ENCODE results near the gene TOM1L1. TPM values are rescaled to one million over a fixed set of nuclear protein-coding genes. Genes with fewer than 3 reads are reported as not detected.
A peak's percentile ranks its signal among the peaks of the same experiment; 100 is the strongest.

The TOM1L1 gene
- total and polyA plus RNA-seq, 11 donors = 6.1 to 19.7 (median 9.8) TPM

DNA sequence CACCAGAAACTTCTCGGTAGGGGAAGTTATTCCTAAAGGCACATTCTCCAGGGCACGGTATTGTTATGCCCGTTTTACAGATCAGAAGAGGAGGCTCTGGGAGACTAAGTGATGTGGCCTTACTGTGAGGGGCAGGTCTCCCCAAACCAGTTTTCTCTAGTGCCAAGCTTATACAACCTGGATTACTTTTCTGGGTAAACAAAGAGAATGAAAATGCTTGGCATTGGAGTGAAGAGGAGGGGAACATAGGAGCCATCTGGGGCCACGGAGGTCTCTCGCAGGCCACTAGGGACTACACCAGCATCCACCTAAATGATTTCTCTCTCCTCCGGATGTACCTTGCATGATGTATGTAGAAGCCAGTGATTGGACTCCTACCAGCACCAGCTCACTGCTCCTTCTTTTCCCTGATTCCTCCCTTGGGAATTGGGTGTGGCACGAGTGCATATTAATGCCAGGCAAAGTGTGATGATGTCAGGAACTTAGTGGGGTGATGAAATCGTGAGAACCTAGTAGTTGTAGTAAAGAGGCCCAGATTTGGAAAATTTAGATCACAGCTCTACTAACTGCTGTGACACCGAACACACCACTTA lies 674 bp downstream of the TOM1L1 start:
- intact Hi-C loops (cut with DNase I) = loop anchor here in 1 of 10 donors (10.0 kb wide), 1 partner anchor 63 kb away; the partner anchor contains the start of genes COX11 and STXBP4
- ATAC-seq = peak in 1 of 4 donors; percentile 10

DNA sequence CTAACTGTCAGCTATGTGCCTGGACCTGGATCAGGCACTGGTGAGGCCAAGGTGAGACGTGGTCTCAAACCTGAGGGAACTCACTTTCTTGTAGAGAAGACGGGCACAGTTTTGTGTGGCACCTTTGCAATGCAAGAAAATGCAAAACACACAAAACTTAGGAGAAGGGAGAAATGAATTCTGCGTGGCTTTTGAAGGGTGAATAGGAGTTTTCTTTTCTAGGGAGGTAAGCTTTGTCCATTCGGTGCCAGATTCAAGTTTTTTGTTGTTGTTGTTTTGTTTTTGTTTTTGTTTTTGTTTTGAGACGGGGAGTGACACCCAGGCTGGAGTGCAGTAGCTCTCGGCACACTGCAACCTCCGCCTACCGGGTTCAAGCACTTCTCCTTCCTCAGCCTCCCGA lies 1.4 kb downstream of the TOM1L1 start:
- WGBS, 4 donors = 86 to 95% (median 90%) methylated on average over 9 of the region's 9 CpGs
- H3K27ac ChIP-seq = no peak overlapping the region
- no peaks in the 10 kb centered on the region for H3K36me3 ChIP-seq
- intact Hi-C loops (cut with DNase I) = loop anchor here in 1 of 10 donors (10.0 kb wide), 1 partner anchor 63 kb away; the partner anchor contains the start of genes COX11 and STXBP4
- peaks cover 0 to 20% (median 0%) of the 10 kb centered on the region in 9 donors for H3K27me3 ChIP-seq
- TF ChIP-seq POLR2A (IDR thresholded peaks at IDR 0.05) = no peak
- DNase-seq (no peak), ATAC-seq (no peak)
- peaks cover 0 to 19% (median 7%) of the 10 kb centered on the region in 12 donors for H3K4me1 ChIP-seq
- H3K9me3 ChIP-seq = no peaks in the 10 kb centered on the region
- H3K4me3 ChIP-seq = no peak overlapping the region

More for the DNA sequence above, 674 bp downstream of the TOM1L1 start:
- peaks cover 0 to 20% (median 0%) of the 10 kb centered on the region in 9 donors for H3K27me3 ChIP-seq
- no peaks in the 10 kb centered on the region for H3K9me3 ChIP-seq
- H3K4me3 ChIP-seq = peak overlapping the region in 11 of 12 donors; percentile 48 to 72 (median 60)
- H3K27ac ChIP-seq = peak overlapping the region in 4 of 12 donors; percentile 18 to 55 (median 40)
- 52 to 56% (median 55%) methylated on average over 9 of the region's 9 CpGs for WGBS, 4 donors
- no peak for DNase-seq
- TF ChIP-seq, protein P1, sequence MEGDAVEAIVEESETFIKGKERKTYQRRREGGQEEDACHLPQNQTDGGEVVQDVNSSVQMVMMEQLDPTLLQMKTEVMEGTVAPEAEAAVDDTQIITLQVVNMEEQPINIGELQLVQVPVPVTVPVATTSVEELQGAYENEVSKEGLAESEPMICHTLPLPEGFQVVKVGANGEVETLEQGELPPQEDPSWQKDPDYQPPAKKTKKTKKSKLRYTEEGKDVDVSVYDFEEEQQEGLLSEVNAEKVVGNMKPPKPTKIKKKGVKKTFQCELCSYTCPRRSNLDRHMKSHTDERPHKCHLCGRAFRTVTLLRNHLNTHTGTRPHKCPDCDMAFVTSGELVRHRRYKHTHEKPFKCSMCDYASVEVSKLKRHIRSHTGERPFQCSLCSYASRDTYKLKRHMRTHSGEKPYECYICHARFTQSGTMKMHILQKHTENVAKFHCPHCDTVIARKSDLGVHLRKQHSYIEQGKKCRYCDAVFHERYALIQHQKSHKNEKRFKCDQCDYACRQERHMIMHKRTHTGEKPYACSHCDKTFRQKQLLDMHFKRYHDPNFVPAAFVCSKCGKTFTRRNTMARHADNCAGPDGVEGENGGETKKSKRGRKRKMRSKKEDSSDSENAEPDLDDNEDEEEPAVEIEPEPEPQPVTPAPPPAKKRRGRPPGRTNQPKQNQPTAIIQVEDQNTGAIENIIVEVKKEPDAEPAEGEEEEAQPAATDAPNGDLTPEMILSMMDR (IDR thresholded peaks at IDR 0.05) = no peak
- TF ChIP-seq POLR2A (IDR thresholded peaks at IDR 0.05) = no peak
- no peaks in the 10 kb centered on the region for H3K36me3 ChIP-seq
- peaks cover 0 to 19% (median 7%) of the 10 kb centered on the region in 12 donors for H3K4me1 ChIP-seq

DNA sequence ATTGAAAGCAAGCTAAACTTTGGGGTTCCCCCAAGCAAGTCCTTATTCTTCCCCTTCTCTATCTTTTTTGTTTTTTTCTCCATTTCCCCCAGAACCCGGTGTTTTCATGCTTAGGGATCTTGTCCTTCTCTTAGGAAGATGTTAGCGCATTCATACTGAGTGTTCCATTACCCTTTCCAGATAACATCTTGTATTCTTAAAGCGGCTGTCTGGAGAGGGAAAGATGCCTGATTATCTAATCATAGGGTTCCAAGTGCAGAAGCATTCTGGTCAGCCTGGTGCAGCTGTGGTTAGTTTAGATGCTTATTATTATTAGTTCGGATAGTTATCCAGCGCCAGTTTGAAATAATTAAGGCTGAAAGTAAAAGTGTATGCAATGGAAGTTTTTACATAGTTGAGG lies 2.0 kb downstream of the TOM1L1 start:
- no peak for DNase-seq
- intact Hi-C loops (cut with DNase I) = loop anchor here in 1 of 10 donors (10.0 kb wide), 1 partner anchor 62 kb away; the partner anchor contains the start of genes COX11 and STXBP4
- Histone ChIP-seq H3K36me3 (peaks cover 0 to under 1% (median 0%) of the 10 kb centered on the region in 9 donors), H3K27me3 (peaks cover 0 to 20% (median 0%) of the 10 kb centered on the region in 9 donors), H3K27ac (no peak overlapping the region), H3K4me3 (no peak overlapping the region), H3K9me3 (no peaks in the 10 kb centered on the region), H3K4me1 (peaks cover 0 to 19% (median 7%) of the 10 kb centered on the region in 12 donors)
- WGBS, 4 donors = 56 to 66% (median 65%) methylated on average over 5 of the region's 5 CpGs
- no peak for ATAC-seq
- no peak for TF ChIP-seq POLR2A (IDR thresholded peaks at IDR 0.05)
- TF ChIP-seq, protein P1 (IDR thresholded peaks at IDR 0.05) = no peak

DNA sequence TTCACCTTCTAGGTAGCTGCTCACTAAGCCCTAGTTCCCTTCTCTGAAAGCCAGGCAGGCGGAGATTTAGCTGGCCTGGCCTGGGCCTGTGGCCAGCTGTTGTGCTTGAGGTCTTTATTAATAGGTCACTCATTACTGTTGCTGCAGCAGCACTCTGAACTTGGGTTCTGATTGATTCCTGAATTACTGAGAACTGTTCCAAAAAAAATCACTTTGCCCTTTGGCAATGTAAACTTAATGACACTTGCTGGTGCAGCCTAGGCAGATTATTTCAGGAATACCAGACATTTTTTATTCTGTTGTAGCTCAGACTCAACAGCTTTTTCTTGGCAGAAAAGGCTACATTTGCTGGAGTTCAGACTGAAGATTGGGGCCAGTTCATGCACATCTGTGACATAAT lies 2.7 kb downstream of the TOM1L1 start:
- H3K27ac ChIP-seq = no peak overlapping the region
- H3K9me3 ChIP-seq = no peaks in the 10 kb centered on the region
- peaks cover 0 to 8% (median 0%) of the 10 kb centered on the region in 9 donors for H3K36me3 ChIP-seq
- TF ChIP-seq, protein P1 (IDR thresholded peaks at IDR 0.05) = no peak
- TF ChIP-seq POLR2A (IDR thresholded peaks at IDR 0.05) = no peak
- DNase-seq = peak; percentile 27 to 68 (median 48)
- intact Hi-C loops (cut with DNase I) = loop anchor here in 1 of 10 donors (10.0 kb wide), 1 partner anchor 61 kb away; the partner anchor contains the start of genes COX11 and STXBP4
- H3K4me3 ChIP-seq = no peak overlapping the region
- peaks cover 0 to 20% (median 0%) of the 10 kb centered on the region in 9 donors for H3K27me3 ChIP-seq
- peak; percentile 74 to 82 (median 81) for ATAC-seq
- peaks cover 0 to 19% (median 7%) of the 10 kb centered on the region in 12 donors for H3K4me1 ChIP-seq
- WGBS, 4 donors = 20 to 43% (median 25%) methylated on average over 1 of the region's 1 CpG
